ENCODE data around the gene NRL.

DNA sequence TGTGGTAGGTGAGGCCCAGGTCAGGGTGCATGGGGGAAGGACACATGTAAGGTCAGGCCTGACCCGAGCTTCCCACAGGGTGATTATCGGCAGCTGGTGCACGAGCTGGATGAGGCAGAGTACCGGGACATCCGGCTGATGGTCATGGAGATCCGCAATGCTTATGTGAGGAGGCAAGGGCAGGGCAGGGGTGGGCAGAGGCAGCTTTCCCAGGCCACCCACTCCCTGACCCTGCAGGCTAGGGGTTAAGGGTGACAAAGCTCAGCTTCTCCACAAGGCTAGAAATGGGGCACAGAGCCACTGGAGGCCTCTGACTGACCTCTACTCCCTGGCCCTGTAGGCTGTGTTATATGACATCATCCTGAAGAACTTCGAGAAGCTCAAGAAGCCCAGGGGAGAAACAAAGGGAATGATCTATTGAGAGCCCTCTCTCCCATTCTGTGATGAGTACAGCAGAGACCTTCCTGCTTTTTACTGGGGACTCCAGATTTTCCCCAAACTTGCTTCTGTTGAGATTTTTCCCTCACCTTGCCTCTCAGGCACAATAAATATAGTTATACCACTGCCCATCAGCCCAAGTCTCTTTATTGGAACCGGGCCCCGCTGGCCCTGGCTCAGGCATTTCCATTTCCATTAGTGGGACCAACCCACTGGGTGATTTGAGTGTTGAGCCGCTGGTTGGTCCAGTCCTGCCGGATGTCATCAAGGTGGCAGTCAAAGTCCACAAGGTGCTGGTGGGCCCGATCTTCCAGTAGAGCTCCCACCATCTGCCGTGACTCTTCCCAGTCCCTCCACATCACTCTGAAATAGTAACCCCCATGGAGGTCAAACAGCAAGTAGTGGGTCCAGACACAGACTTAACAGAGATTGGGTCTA, 23.9 kb upstream of the NRL start:
- TF ChIP-seq, protein P1, sequence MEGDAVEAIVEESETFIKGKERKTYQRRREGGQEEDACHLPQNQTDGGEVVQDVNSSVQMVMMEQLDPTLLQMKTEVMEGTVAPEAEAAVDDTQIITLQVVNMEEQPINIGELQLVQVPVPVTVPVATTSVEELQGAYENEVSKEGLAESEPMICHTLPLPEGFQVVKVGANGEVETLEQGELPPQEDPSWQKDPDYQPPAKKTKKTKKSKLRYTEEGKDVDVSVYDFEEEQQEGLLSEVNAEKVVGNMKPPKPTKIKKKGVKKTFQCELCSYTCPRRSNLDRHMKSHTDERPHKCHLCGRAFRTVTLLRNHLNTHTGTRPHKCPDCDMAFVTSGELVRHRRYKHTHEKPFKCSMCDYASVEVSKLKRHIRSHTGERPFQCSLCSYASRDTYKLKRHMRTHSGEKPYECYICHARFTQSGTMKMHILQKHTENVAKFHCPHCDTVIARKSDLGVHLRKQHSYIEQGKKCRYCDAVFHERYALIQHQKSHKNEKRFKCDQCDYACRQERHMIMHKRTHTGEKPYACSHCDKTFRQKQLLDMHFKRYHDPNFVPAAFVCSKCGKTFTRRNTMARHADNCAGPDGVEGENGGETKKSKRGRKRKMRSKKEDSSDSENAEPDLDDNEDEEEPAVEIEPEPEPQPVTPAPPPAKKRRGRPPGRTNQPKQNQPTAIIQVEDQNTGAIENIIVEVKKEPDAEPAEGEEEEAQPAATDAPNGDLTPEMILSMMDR (IDR thresholded peaks at IDR 0.05), result no peak
- TF ChIP-seq POLR2A (IDR thresholded peaks at IDR 0.05), result no peak
